Measurements from ENCODE around the gene TTLL8. TPM values are rescaled to one million over a fixed set of nuclear protein-coding genes. Genes with fewer than 3 reads are reported as not detected.
A peak's percentile ranks its signal among the peaks of the same experiment; 100 is the strongest.

The TTLL8 gene
- total RNA-seq, 1 donor from 2014 or later: not detected

- intact Hi-C loops (cut with micrococcal nuclease): no loop called here
- H3K27me3 Mint-ChIP-seq: no peaks in the 10 kb centered on the region
- H3K36me3 Mint-ChIP-seq (ENCODE audit: low read depth): peaks cover 23% of the 10 kb centered on the region
- peaks cover 24% of the 10 kb centered on the region for H3K4me1 Mint-ChIP-seq
- peak; percentile 66 for DNase-seq
- peak overlapping the region; percentile 29 for H3K4me3 Mint-ChIP-seq
- no peaks in the 10 kb centered on the region for H3K9me3 Mint-ChIP-seq
- H3K27ac Mint-ChIP-seq: peak overlapping the region; percentile 96
These were observed 89.1 kb downstream of the TTLL8 start for GRCh38 chr22:49968831-49969661.

Other genes with a start within 250 kb of the TTLL8 start
- 36.2 and 43.2 TPM in 2 replicates for gene BRD1, start 230.4 kb downstream of the TTLL8 start, total RNA-seq
- gene ZBED4, start 204.5 kb downstream of the TTLL8 start, total RNA-seq: 18.2 and 19.8 TPM in 2 replicates
- gene ALG12, start 139.9 kb downstream of the TTLL8 start, total RNA-seq: 13.8 and 17.9 TPM in 2 replicates
- gene CRELD2, start 139.7 kb downstream of the TTLL8 start, total RNA-seq: 46.8 and 47.4 TPM in 2 replicates
- gene PIM3, start 97.5 kb downstream of the TTLL8 start, total RNA-seq: 302 and 304 TPM in 2 replicates
- gene IL17REL, start 45.5 kb downstream of the TTLL8 start, total RNA-seq: 0.09 and 0.14 TPM in 2 replicates
- gene MLC1, start 27.1 kb upstream of the TTLL8 start, total RNA-seq: not detected in 2 replicates
- not detected in 2 replicates for gene MOV10L1, start 31.7 kb upstream of the TTLL8 start, total RNA-seq
- gene PANX2, start 112.4 kb upstream of the TTLL8 start, total RNA-seq: 1.4 and 1.6 TPM in 2 replicates
- 94.4 and 97.4 TPM in 2 replicates for gene TRABD, start 127.6 kb upstream of the TTLL8 start, total RNA-seq
- gene SELENOO, start 142.7 kb upstream of the TTLL8 start, total RNA-seq: 24.0 and 25.2 TPM in 2 replicates
- gene TUBGCP6, start 186.7 kb upstream of the TTLL8 start, total RNA-seq: 51.1 and 51.7 TPM in 2 replicates
- 62.2 and 64.6 TPM in 2 replicates for gene HDAC10, start 193.0 kb upstream of the TTLL8 start, total RNA-seq
- 20.1 and 21.5 TPM in 2 replicates for gene MAPK12, start 203.4 kb upstream of the TTLL8 start, total RNA-seq
- 27.8 and 29.0 TPM in 2 replicates for gene MAPK11, start 212.1 kb upstream of the TTLL8 start, total RNA-seq
- gene PLXNB2, start 249.3 kb upstream of the TTLL8 start, total RNA-seq: 9.0 and 9.5 TPM in 2 replicates

All from activated CD4-positive, alpha-beta T cell treated with anti-CD3 and anti-CD28 coated beads, Interleukin-2, amount 10 ng/mL, durations not matched to agents 24 days and 14 days (primary cell).